HTR-8/SVneo (cell line): Measurements from ENCODE around the gene LLCFC1.

Experiments
- DNase-seq: peaks from one replicate; pipeline ENCODE4 v3.0.0; 2011; ENCODE audit warnings: low spot score, mixed read lengths; ENCODE audit not compliant: insufficient read length
- FAIRE-seq: peaks from 2 replicates; lab custom pipeline; 2011; peaks lifted over from hg19 to GRCh38; lab: Jason Lieb, UNC

The LLCFC1 gene

GRCh38 chr7:142939226-142939910 is at the start of gene LLCFC1:
TSS of gene LLCFC1 (plus strand) at chr7:142939484. CDS start at chr7:142939622, 138 bp downstream.
- no peak for FAIRE-seq

GRCh38 chr7:142889816-142890215 is 49.5 kb upstream of the LLCFC1 start:
- no peak for FAIRE-seq
- no peak for DNase-seq

More at GRCh38 chr7:142939226-142939910, at the start of gene LLCFC1:
- DNase-seq, result peak; percentile 5

- no peak for FAIRE-seq
- no peak for DNase-seq
These were observed 48.3 kb upstream of the LLCFC1 start for GRCh38 chr7:142890874-142891485.

GRCh38 chr7:142891490-142892082 is 47.7 kb upstream of the LLCFC1 start:
- DNase-seq, result no peak
- FAIRE-seq, result no peak

- no peak for FAIRE-seq
These were observed 46.3 kb upstream of the LLCFC1 start for GRCh38 chr7:142892951-142893350.

GRCh38 chr7:142894112-142894984 is 44.9 kb upstream of the LLCFC1 start:
- FAIRE-seq, result no peak
- DNase-seq, result no peak

More at GRCh38 chr7:142892951-142893350, 46.3 kb upstream of the LLCFC1 start:
- no peak for DNase-seq

- FAIRE-seq, result no peak
- DNase-seq, result no peak
These were observed 44.2 kb upstream of the LLCFC1 start for GRCh38 chr7:142894985-142895593.

GRCh38 chr7:142896151-142896550 is 43.1 kb upstream of the LLCFC1 start:
- DNase-seq (no peak), FAIRE-seq (no peak)

- FAIRE-seq (no peak), DNase-seq (no peak)
These were observed 42.4 kb upstream of the LLCFC1 start for GRCh38 chr7:142896741-142897379.

GRCh38 chr7:142897691-142898090 is 41.6 kb upstream of the LLCFC1 start:
- FAIRE-seq (no peak), DNase-seq (no peak)

GRCh38 chr7:142898377-142899170 is 40.7 kb upstream of the LLCFC1 start:
- DNase-seq (no peak), FAIRE-seq (no peak)

GRCh38 chr7:142899661-142900060 is 39.6 kb upstream of the LLCFC1 start:
- DNase-seq (no peak), FAIRE-seq (no peak)

GRCh38 chr7:142901426-142902259 is 37.6 kb upstream of the LLCFC1 start:
- FAIRE-seq (no peak), DNase-seq (no peak)

GRCh38 chr7:142904128-142904527 is 35.2 kb upstream of the LLCFC1 start:
- no peak for FAIRE-seq
- no peak for DNase-seq

GRCh38 chr7:142905759-142906158 is 33.5 kb upstream of the LLCFC1 start:
- FAIRE-seq (no peak), DNase-seq (no peak)

GRCh38 chr7:142906643-142907042 is 32.6 kb upstream of the LLCFC1 start:
- FAIRE-seq (no peak), DNase-seq (no peak)

GRCh38 chr7:142908290-142908689 is 31.0 kb upstream of the LLCFC1 start:
- FAIRE-seq (no peak), DNase-seq (no peak)
